Measurements from ENCODE around the gene FOXP1. TPM values are rescaled to one million over a fixed set of nuclear protein-coding genes. Genes with fewer than 3 reads are reported as not detected.
A peak's percentile ranks its signal among the peaks of the same experiment; 100 is the strongest.

The FOXP1 gene
- total RNA-seq, 2 experiments from 2014 or later: 116 to 131 TPM

GRCh38 chr3:70994644-70995043 lies 588.9 kb downstream of the FOXP1 start:
- peaks cover 24% of the 10 kb centered on the region for H3K4me1 Mint-ChIP-seq
- POLR2A ChIA-PET: no interaction called here
- CTCF ChIA-PET: interaction anchor here (0.6 to 0.9 kb wide), 2 partner anchors 10 to 1297 kb away, joined by 3 read pairs; no protein-coding TSS in a partner anchor
- no peak for DNase-seq
- H3K9me3 Mint-ChIP-seq: peaks cover 4% of the 10 kb centered on the region
- H3K27ac Mint-ChIP-seq: no peak overlapping the region
- no peak overlapping the region for H3K4me3 Mint-ChIP-seq
- peaks cover 80% of the 10 kb centered on the region for H3K36me3 Mint-ChIP-seq (ENCODE audit: low read depth)
- H3K27me3 Mint-ChIP-seq: no peaks in the 10 kb centered on the region

GRCh38 chr3:70992562-70993204 lies 590.8 kb downstream of the FOXP1 start:
- no peaks in the 10 kb centered on the region for H3K27me3 Mint-ChIP-seq
- no peak for DNase-seq
- ChIA-PET POLR2A (no interaction called here), CTCF (no interaction called here)
- H3K4me3 Mint-ChIP-seq: no peak overlapping the region
- peaks cover 4% of the 10 kb centered on the region for H3K9me3 Mint-ChIP-seq
- peaks cover 32% of the 10 kb centered on the region for H3K4me1 Mint-ChIP-seq
- no peak overlapping the region for H3K27ac Mint-ChIP-seq
- H3K36me3 Mint-ChIP-seq (ENCODE audit: low read depth): peaks cover 79% of the 10 kb centered on the region

- H3K4me3 Mint-ChIP-seq: no peak overlapping the region
- CTCF ChIA-PET: no interaction called here
- H3K9me3 Mint-ChIP-seq: peaks cover 4% of the 10 kb centered on the region
- no peak for DNase-seq
- peaks cover 81% of the 10 kb centered on the region for H3K36me3 Mint-ChIP-seq (ENCODE audit: low read depth)
- POLR2A ChIA-PET: no interaction called here
- H3K4me1 Mint-ChIP-seq: peaks cover 32% of the 10 kb centered on the region
- H3K27me3 Mint-ChIP-seq: no peaks in the 10 kb centered on the region
- H3K27ac Mint-ChIP-seq: no peak overlapping the region
These were observed 591.4 kb downstream of the FOXP1 start for GRCh38 chr3:70992131-70992530.

- CTCF ChIA-PET: interaction anchor here (0.6 kb wide), 1 partner anchor 319 kb away, joined by 3 read pairs; no protein-coding TSS in a partner anchor
- H3K27ac Mint-ChIP-seq: no peak overlapping the region
- H3K4me3 Mint-ChIP-seq: no peak overlapping the region
These were observed 592.8 kb downstream of the FOXP1 start for GRCh38 chr3:70990723-70991122.

GRCh38 chr3:70990185-70990584 lies 593.3 kb downstream of the FOXP1 start:
- peak overlapping the region; percentile 25 for H3K27ac Mint-ChIP-seq
- ChIA-PET CTCF (interaction anchor here (0.6 kb wide), 1 partner anchor 319 kb away, joined by 3 read pairs; no protein-coding TSS in a partner anchor), POLR2A (interaction anchor here (0.6 kb wide), 1 partner anchor 125 kb away, joined by 3 read pairs; no protein-coding TSS in a partner anchor)
- H3K4me3 Mint-ChIP-seq: peak overlapping the region; percentile 1
- peaks cover 4% of the 10 kb centered on the region for H3K9me3 Mint-ChIP-seq
- DNase-seq: no peak
- H3K4me1 Mint-ChIP-seq: peaks cover 32% of the 10 kb centered on the region
- no peaks in the 10 kb centered on the region for H3K27me3 Mint-ChIP-seq
- H3K36me3 Mint-ChIP-seq (ENCODE audit: low read depth): peaks cover 81% of the 10 kb centered on the region

More at GRCh38 chr3:70990723-70991122, 592.8 kb downstream of the FOXP1 start:
- H3K36me3 Mint-ChIP-seq (ENCODE audit: low read depth): peaks cover 82% of the 10 kb centered on the region
- DNase-seq: no peak
- H3K4me1 Mint-ChIP-seq: peaks cover 32% of the 10 kb centered on the region
- peaks cover 4% of the 10 kb centered on the region for H3K9me3 Mint-ChIP-seq
- no peaks in the 10 kb centered on the region for H3K27me3 Mint-ChIP-seq
- POLR2A ChIA-PET: no interaction called here

- H3K36me3 Mint-ChIP-seq (ENCODE audit: low read depth): peaks cover 80% of the 10 kb centered on the region
- peaks cover 4% of the 10 kb centered on the region for H3K9me3 Mint-ChIP-seq
- CTCF ChIA-PET: interaction anchor here (1.4 kb wide), 1 partner anchor 14 kb away, joined by 5 read pairs; no protein-coding TSS in a partner anchor
- no peak overlapping the region for H3K4me3 Mint-ChIP-seq
- H3K4me1 Mint-ChIP-seq: peaks cover 41% of the 10 kb centered on the region
- H3K27ac Mint-ChIP-seq: no peak overlapping the region
- no peak for DNase-seq
- POLR2A ChIA-PET: no interaction called here
- H3K27me3 Mint-ChIP-seq: no peaks in the 10 kb centered on the region
These were observed 594.4 kb downstream of the FOXP1 start for GRCh38 chr3:70989174-70989573.

GRCh38 chr3:70988111-70988510 lies 595.4 kb downstream of the FOXP1 start:
- DNase-seq: no peak
- ChIA-PET CTCF (interaction anchor here (0.6 to 1.4 kb wide), 2 partner anchors 13 to 87 kb away, joined by 5 to 6 read pairs; no protein-coding TSS in a partner anchor), POLR2A (interaction anchor here (0.6 kb wide), 1 partner anchor 27 kb away, joined by 3 read pairs; no protein-coding TSS in a partner anchor)

GRCh38 chr3:70985572-70985971 lies 598.0 kb downstream of the FOXP1 start:
- CTCF ChIA-PET: no interaction called here
- peaks cover 79% of the 10 kb centered on the region for H3K36me3 Mint-ChIP-seq (ENCODE audit: low read depth)
- H3K27me3 Mint-ChIP-seq: no peaks in the 10 kb centered on the region
- H3K4me1 Mint-ChIP-seq: peaks cover 59% of the 10 kb centered on the region
- H3K27ac Mint-ChIP-seq: no peak overlapping the region
- peaks cover 3% of the 10 kb centered on the region for H3K9me3 Mint-ChIP-seq
- DNase-seq: no peak
- POLR2A ChIA-PET: interaction anchor here (0.7 kb wide), 1 partner anchor 189 kb away, joined by 3 read pairs; no protein-coding TSS in a partner anchor
- H3K4me3 Mint-ChIP-seq: no peak overlapping the region

More at GRCh38 chr3:70988111-70988510, 595.4 kb downstream of the FOXP1 start:
- no peaks in the 10 kb centered on the region for H3K27me3 Mint-ChIP-seq
- peaks cover 80% of the 10 kb centered on the region for H3K36me3 Mint-ChIP-seq (ENCODE audit: low read depth)
- no peak overlapping the region for H3K4me3 Mint-ChIP-seq
- H3K27ac Mint-ChIP-seq: no peak overlapping the region
- H3K4me1 Mint-ChIP-seq: peaks cover 48% of the 10 kb centered on the region
- peaks cover 4% of the 10 kb centered on the region for H3K9me3 Mint-ChIP-seq

- H3K27me3 Mint-ChIP-seq: no peaks in the 10 kb centered on the region
- H3K36me3 Mint-ChIP-seq (ENCODE audit: low read depth): peaks cover 79% of the 10 kb centered on the region
- no peak for DNase-seq
- no peak overlapping the region for H3K27ac Mint-ChIP-seq
- POLR2A ChIA-PET: interaction anchor here (0.7 kb wide), 1 partner anchor 189 kb away, joined by 3 read pairs; no protein-coding TSS in a partner anchor
- H3K4me3 Mint-ChIP-seq: no peak overlapping the region
- H3K9me3 Mint-ChIP-seq: peaks cover 6% of the 10 kb centered on the region
- H3K4me1 Mint-ChIP-seq: peaks cover 59% of the 10 kb centered on the region
- CTCF ChIA-PET: interaction anchor here (1.0 kb wide), 1 partner anchor 9 kb away, joined by 3 read pairs; no protein-coding TSS in a partner anchor
These were observed 598.6 kb downstream of the FOXP1 start for GRCh38 chr3:70984776-70985482.

GRCh38 chr3:70982700-70983140 lies 600.8 kb downstream of the FOXP1 start:
- ChIA-PET CTCF (interaction anchor here (0.6 to 1.2 kb wide), 3 partner anchors 36 to 286 kb away, joined by 3 to 5 read pairs (median 4); no protein-coding TSS in a partner anchor), POLR2A (no interaction called here)
- no peak overlapping the region for H3K4me3 Mint-ChIP-seq

GRCh38 chr3:70982284-70982683 lies 601.2 kb downstream of the FOXP1 start:
- DNase-seq: no peak
- Mint-ChIP-seq H3K27ac (no peak overlapping the region), H3K9me3 (peaks cover 6% of the 10 kb centered on the region), H3K4me3 (no peak overlapping the region), H3K36me3 (ENCODE audit: low read depth) (peaks cover 80% of the 10 kb centered on the region), H3K27me3 (no peaks in the 10 kb centered on the region), H3K4me1 (peaks cover 52% of the 10 kb centered on the region)
- ChIA-PET CTCF (interaction anchor here (0.6 to 1.2 kb wide), 3 partner anchors 35 to 285 kb away, joined by 3 to 5 read pairs (median 4); no protein-coding TSS in a partner anchor), POLR2A (no interaction called here)

More at GRCh38 chr3:70982700-70983140, 600.8 kb downstream of the FOXP1 start:
- Mint-ChIP-seq H3K4me1 (peaks cover 52% of the 10 kb centered on the region), H3K36me3 (ENCODE audit: low read depth) (peaks cover 80% of the 10 kb centered on the region), H3K9me3 (peaks cover 6% of the 10 kb centered on the region), H3K27me3 (no peaks in the 10 kb centered on the region), H3K27ac (peak overlapping the region; percentile 70)
- no peak for DNase-seq

GRCh38 chr3:70981231-70981880 lies 602.2 kb downstream of the FOXP1 start:
- DNase-seq: no peak
- Mint-ChIP-seq H3K4me3 (no peak overlapping the region), H3K27me3 (no peaks in the 10 kb centered on the region), H3K4me1 (peaks cover 52% of the 10 kb centered on the region), H3K36me3 (ENCODE audit: low read depth) (peaks cover 77% of the 10 kb centered on the region), H3K9me3 (peaks cover 11% of the 10 kb centered on the region), H3K27ac (peak overlapping the region; percentile 21)
- POLR2A ChIA-PET: no interaction called here
- CTCF ChIA-PET: interaction anchor here (0.9 kb wide), 1 partner anchor 17 kb away, joined by 3 read pairs; no protein-coding TSS in a partner anchor

All from activated CD4-positive, alpha-beta T cell treated with anti-CD3 and anti-CD28 coated beads, Interleukin-2, amount 10 ng/mL, durations not matched to agents 7 days and 5 days (primary cell).